HG02938 (cell line): ENCODE results near the gene INPP5K.
"Not testable (repeated sequence)": the region's sequence is repeated elsewhere in the genome, so short reads cannot be mapped to it uniquely, and the experiment has no call there.

Experiments used
- ATAC-seq: cut with Tn5 transposase; IDR thresholded peaks from one replicate; pipeline ENCODE4 v1.9.1; 2021; ENCODE audit warnings: mild to moderate bottlenecking, moderate library complexity; ENCODE audit not compliant: unreplicated experiment

The INPP5K gene

DNA sequence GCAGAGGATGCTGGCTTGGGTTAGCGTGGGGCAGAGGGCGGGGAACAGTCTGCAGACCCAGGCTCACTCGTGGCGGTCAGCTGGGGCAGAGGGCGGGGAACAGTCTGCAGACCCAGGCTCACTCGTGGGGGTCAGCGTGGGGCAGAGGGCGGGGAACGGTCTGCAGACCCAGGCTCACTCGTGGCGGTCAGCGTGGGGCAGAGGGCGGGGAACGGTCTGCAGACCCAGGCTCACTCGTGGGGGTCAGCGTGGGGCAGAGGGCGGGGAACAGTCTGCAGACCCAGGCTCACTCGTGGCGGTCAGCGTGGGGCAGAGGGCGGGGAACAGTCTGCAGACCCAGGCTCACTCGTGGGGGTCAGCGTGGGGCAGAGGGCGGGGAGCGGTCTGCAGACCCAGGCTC is 7.7 kb downstream of the INPP5K start:
- not testable (repeated sequence) for ATAC-seq

DNA sequence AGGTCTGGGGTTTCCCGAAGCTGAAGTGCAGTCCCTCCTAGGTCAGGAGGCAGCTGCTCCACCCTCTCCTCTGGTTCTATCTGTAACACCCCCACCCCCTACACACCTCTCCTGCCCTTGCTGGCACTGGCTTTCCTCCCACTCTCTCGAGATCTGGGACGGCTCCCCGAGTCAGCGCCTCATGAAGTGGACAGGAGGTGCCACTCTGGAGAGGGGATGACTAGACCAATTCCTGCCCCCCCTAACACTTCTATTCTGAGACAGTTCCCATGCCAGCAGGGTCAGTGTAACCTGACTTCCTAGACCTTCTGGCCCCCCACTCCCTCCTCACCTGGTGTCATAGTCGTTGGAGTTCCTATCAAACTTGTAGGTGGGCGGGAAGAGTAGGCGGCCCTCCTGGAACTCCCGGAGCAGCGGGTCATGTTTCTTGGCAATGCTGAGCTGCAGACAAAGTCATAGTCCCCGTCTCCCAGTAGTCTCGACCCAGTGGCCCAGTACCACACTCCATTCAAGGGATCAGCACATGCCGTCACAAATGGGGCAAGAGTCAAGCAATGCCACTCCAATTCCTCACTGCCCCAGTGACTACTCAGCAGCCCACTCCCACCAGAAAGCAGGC is 9.7 kb downstream of the INPP5K start:
- ATAC-seq: no peak

DNA sequence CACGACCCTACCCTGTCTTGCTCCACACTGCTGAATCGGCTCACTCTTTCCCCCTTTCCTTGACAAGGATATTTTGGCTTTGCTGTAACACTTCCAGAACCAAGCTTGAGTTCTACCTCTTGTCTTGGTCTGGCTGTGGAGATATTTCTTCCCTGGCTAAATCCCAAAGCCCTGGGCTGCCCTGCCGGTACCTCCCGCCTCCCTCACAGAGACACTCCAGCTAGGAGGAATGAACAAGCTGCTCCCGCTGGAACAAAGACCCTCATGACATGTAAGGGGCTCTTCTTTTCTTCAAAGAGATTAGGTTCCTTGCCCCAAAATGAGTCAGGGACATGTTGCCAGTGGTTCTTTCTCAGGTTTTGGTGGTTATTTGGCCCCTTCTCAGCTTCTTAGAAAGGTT is 10.8 kb downstream of the INPP5K start:
- ATAC-seq: no peak

DNA sequence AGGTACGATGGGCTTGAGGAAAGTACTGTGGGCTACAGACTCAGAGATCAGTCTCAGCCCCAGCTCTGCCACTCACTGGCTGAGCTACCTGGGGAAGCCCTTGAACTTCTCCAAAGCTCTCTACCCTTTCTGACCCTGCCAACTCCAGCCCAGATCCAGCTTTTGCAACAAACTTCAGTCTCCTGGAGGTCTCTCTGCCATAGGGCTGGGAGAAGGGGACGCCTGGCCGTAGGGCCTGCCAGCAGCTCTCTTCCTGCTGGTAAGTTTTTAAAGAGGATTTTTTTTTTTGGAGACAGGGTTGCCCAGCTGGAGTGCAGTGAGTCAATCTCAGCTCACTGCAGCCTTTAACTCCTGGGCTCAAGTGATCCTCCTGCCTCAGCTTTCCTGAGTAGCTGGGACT is 11.5 kb downstream of the INPP5K start:
- ATAC-seq: no peak

DNA sequence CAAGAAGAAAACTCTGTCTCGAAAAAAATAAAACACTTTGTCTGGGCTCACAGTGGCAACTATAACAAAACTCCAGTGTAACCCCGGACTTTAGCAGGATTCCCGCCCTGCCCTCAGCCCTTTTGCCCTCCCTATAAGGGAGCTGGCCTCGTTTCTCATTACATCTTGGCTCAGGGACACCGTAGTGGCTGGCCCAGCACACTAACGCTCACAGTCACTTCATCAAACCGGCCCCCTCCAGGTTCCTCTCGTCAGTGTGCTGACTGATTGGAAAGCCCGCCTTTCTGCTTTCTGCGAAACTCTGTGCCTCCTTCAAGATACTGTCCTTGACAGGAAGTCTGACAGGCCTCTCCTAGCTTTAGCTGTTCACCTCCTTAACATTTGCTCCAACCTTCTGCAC is 12.7 kb downstream of the INPP5K start:
- ATAC-seq: no peak

DNA sequence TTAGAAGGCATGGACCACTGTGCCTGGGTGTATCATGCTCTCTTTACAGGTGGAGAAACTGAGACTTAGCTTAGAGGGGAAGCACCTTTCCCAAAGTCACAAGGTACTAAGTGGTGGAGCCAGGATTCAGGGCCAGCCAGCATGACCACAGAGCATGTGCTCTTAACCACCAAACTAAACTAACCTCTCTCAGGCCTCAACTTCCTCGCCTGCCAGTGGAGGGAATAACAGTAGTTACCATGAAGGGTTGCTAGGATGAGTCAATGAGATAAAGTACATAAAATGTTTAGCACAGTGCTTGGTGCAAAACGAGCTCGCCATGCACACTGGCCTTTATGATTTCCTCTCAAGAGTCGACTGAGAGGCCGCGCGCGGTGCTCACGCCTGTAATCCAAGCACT is 17.5 kb downstream of the INPP5K start:
- no peak for ATAC-seq

DNA sequence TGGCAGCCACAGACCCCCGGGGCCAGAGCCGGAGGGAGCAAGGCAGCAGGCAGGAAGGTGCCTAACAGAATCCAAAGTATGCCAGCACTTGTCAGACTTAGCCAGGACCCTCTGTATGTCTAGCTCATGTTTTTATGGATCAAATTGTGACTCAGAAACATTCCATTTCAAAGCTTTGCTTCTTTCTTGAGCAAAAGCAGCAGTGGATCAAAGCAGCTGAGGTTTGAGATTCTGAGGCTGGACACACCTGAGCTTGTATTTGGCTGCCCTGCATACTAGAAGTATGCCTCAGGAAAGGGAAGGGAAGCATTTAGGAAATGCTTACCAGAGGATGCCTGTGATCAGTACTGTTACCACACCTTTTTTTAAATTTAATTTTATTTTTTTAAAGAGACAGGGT is 18.2 kb downstream of the INPP5K start:
- ATAC-seq: no peak

DNA sequence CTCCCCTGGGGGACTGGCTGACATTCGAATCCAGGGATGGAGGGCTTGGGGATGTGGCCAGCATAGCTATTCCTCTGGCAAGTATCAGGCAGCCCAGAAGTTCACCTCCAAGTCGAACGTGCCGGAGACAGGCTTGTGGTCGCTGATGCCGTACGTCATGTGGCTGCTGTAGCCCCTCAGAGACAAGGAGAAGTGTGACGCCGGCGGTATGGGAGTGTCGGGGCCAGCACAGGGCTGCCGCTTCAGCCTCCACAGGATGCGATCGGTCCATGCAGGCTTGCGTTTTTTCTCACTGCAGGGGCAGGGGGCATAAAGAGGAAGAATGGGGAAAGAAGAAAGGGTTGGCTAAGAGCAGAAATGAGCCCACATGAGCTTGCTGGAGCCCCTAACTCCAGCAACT is 18.6 kb downstream of the INPP5K start:
- ATAC-seq: no peak

DNA sequence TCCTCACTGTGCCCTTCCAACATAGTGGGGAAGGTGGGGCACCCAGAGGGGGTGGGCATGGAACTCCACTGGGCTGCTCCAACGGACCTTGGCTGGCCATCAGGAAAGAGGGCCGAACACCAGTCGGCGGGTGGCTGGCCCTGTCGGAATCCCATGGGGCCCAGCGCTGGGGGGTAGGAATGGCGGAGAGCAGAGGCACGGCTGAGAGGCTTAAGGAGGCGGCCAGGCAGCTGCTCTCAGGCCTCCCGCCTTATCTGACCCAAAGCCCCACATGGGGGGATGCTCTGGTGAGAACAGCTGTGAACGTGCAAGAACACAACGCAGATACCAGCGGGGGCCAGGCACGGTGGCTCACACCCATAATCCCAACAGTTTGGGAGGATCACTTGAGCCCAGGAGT is 19.5 kb downstream of the INPP5K start:
- ATAC-seq: no peak

DNA sequence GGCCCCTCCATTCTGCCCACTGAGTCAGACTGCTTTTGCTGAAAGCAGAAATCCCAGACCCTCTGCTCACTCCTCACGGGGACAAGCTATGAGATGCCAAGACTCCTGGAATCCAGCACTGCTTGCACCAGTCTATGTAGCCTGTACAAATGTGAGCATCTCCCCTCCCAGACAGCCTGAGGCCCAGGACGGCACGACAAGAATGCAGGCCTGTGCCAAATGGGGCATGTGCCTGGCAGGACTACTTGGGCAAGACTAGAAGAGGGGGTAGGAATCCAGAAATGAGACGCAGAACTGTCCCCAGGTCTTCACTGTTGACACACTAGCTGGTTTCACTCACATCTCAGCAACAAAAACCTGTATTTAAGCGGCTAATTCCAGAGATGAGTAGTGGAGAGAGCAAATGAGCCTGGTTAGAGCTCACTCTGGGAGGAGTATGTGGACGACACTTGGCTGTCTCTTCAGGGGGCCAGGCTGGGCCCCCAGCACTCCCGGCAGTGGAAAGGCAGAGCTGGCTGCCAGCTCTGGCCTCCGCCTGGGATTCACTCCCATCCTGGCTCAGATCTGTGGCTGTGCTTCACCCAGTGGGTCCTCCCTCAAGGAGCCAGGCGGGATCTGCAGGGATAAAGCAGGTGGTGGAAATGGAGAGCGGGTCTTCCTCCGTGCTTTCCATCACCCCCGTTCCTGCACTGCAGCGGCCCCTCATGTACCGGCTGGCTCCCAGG is 21.0 kb downstream of the INPP5K start:
- no peak for ATAC-seq

DNA sequence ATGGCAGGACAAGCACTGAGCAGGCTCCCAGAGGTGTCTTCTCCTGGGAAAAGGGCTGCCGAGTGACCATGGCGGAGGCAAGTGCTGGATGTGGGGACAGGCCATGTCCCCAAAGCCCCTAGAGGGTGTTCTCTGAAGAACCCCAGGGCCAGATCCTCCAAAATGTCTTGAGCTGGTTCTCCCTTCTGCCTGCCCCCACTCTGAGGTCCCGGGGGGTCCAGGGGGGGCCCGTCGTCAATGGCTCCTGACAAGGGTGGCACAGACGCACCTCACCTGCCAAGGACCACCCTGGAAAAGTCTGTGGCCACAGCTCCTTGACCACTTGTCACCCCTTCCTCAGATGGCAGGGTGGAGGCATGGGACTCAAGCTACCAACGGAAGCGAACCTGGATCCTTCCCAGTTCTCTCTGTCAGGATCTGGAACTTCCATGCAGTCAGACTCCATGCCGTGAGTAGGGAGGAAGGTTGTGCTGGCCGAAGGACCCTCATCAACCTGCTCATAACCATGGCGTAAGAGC is 21.6 kb downstream of the INPP5K start:
- no peak for ATAC-seq

DNA sequence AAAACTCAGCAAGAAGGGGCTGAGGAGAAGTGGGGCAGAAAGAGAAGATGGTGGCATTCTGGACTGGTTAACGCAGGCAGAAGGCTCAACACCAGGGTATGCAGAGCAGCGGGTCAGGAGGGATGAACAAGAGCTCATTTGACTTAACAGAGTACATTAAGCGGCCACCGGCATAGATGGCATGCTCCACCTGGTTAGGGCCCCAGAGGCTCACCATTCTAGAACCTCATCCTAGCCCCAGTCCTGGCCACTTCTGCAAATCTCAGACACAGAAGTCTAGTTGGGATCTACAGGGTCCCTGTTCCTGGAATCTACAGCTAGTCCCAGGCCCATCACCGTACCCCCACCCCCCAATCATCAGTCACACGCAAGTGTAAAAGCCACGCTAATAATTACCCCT is 22.2 kb downstream of the INPP5K start:
- ATAC-seq: no peak

DNA sequence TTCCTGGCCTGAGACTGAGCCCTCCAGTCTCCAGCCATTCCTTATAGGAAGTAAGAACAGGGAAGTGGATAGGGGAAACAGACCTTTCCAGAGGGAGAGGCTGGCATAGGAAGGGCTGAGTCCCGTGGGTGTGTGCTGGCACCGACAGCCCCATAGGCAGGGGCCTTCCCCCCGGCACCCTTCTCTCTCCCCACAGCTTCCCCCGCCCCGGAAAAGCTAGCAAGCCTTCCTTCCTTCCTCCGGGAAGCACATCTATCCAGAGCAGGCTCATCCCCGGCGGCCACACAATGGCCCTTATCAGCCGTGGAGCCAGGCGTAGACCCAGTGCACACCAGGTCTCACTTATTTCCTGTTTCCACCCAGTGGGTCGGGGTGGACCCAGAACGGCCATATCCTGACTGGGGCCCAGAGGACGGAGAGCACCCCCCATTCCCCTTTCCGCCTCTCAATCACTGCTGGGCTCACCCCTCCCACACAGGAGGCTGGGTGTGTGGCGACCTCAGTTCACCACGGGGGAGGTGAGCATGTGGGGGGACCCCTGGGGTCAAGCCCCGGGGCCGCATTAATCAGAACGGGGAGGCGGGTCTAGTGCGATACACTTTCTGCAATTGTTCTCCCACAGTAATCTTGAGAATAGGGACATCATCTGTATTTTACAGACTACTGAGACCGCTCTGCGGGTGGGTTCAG is 23.0 kb downstream of the INPP5K start:
- ATAC-seq: no peak

DNA sequence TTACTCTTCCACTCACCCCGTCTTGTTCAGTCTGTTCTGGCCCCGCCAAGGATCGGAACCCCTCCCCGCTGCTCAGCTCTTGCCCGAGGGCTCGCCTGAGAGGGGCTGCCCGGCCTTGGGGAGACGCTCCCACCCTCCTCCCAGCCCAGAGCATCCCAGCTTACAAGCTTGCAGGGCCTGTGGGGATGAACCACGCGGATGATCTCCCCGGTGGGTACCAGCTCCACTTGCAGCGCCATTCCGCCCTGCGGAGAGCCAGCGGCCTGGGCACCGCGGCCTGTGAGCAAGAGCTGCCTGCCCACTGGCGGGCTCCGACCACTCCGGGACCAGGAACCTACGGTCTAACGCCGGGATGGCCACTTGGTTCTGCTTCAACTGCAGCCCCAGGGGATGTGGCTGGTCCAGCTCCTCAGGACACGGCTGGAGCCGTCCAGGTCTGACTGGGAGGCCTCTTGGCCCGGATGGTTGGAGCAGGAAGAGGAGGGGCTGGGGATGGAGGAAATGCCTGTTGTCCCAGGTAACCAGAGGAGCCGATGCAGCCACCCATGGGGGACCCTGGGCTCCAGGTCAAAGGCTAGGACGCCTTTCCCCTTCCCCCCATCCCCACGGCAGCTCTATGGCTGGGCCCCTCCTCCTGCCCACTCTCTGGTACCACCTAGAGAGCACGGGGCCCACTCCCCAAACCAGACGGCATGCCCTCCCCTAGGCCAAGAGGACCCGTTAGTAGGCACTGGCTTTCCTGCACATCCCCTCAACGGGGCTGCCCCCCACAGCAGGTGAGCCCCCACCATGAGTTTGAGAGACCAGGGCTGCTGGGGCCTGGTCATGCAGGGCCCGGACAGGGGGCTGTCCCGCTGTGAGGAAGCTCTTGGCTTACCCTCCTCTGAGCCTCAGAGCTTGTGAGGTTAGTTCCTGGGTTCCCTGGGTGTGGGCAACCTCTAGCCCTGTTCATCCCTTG is 23.9 kb downstream of the INPP5K start, which contains the start of gene MYO1C:
Gene MYO1C, minus strand, starts transcription at position 438 of the 958 bp plus-strand sequence. Its CDS starts 199 bp downstream, at position 239.
- no peak for ATAC-seq

DNA sequence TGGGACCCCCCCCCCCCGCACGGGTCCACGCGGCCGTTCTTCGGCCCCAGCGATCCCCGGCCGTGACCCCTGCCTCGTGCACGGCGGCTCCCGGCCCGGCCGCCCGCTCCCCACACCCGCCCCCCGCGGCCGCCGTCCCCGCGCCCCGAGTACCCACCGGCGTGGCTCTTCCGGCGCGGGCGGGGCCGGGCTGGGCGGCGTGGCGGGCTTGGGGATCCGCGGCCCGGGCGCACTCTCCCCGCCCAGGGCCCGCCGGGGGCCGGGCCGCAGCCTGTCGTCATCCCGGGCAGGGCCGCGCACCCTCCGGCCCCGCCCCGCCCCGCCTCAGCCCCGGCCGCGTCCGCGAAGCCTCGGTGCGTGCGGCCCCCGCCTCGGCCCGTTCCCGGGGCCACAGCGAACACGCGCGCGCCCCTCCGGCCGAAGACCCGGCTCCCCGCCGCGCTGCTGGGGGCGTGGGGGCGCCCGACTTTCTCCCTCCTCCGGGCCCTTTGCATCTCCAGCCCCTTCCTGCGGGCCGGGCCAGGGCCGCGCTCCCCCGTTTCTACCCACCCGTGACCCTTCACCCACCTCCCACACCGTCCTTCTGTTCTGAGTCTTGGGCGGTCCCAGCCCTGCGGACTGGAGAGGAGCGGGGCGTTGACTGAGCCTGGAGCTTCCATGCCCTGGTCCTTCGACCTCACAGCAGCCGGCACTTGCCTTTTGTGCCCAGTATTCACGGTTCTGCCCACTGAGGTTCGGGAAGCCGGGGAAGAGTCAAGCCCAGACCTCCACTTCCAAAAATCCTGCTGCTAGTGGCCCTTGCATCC is 24.8 kb downstream of the INPP5K start:
- no peak for ATAC-seq

DNA sequence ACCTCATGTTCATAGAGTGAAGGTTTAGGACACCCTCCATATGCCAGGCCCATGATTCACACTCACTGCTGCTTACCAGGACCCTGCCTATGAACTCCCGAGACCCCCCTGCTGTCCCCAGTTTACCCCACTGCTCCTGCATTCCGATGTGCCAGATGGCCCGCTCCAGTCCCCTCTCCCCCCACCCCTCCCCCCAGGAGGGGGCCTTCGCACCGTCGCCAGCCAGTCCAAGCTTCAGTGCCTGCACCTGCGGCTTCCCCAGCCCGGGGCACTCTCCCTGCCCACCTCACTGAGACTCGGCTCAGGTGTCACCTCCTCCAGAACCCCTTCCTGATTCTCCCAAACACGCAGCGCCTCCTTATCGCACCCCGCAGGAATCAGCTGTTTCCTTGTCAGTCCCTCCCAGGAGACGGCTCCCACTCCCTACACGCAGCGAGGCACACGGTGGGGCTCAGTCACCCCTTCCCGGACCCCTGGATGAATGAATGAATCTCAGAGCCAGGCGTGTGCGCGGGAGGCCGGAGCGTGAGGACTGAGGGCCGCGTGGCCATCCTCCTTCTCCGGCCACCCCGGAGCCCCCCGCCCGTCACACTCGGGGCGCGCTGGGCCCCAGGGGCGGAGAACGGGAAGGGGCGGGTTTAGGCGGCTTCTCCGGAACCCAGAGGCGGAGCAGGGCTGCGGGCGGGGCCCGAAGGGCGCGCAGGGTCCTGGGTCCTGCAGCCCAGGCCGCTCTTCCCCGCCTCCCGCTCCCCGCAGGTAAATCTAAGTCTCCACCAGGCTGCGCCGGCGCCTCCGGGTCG is 25.6 kb downstream of the INPP5K start:
- no peak for ATAC-seq

DNA sequence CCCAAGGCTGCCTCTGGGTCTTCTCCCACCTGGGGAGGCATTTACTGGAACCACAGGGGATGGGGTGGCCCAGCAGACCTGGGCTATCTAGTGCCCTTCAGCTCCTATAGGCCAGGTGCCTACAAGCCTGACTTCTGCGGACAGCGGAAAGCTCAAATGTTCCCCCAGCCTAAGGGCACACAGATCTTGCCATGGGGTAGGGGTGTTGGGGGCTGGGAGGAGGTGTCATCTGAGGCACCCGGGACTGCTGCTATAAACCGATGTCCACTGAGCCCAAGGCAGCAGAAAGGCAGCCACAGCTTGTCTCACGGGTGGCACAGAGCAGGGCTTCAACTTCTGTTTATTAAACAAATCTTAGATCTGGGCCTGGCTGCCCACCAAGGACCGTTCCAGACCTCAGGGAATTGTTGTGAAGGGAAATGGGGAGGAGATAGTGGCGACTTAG is 27.6 kb downstream of the INPP5K start:
- no peak for ATAC-seq

DNA sequence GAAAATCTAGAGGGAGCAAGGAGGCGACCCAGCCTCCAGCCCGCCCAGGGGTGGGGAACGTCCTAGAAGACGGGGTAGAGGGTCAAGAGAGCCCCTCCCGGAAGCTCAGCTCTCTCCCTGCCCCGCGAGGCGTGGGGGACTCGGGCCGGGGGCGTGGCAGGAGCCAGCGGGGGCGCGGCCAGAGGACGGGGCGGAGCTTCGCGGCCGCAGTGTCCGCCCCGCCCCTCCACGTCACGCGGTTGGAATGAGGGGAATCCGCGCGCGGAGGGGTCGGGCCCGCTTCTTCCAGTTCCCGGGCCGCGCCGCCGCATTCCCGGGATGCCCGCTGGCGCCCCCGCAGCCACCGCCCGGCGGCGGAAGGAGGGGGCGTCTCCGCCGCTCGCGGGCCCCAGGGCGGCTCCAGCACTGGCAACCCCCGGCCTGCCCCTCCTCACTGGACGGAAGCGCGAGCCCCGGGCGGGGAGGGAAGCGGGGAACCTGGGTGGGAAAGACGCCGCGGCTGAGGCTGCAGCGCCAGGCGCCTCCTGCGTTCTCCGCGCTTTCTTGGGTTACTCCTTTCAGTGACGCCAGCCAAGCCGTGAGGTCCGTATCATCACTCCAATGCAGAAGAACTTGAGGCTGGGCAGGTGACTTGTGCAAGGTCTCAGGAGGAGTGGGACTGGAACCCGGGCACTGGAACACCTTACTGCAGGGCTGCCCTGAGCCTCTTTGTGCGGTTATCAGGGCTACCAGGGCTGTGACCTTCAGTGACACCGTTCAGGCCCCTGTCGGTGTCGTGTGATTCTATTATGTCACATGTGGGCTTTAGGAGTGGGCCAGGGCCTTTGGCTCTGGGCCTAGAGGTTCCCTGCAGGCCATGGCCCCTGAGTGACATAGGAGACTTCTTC is 28.2 kb downstream of the INPP5K start:
- ATAC-seq: no peak
